Activated CD4-positive, alpha-beta memory T cell treated with anti-CD3 and anti-CD28 coated beads, Interleukin-2, amount 10 ng/mL, durations not matched to agents 7 days and 5 days (primary cell): ENCODE data around the gene NUP50. TPM values are rescaled to one million over a fixed set of nuclear protein-coding genes. Genes with fewer than 3 reads are reported as not detected.

Experiments
- CTCF ChIA-PET: fragments of 350-600 bp; sonication (Branson Sonifier 250); formaldehyde crosslinking; loops from one replicate; lab custom pipeline; 2021; ENCODE audit warnings: antibody characterized with exemption, inconsistent platforms; lab: Charles Lee
- POLR2A ChIA-PET: fragments of 350-600 bp; sonication (Branson Sonifier 250); formaldehyde crosslinking; loops from one replicate; lab custom pipeline; 2021; ENCODE audit warnings: antibody characterized with exemption; lab: Charles Lee
- DNase-seq: peaks from one replicate; pipeline ENCODE4 v3.0.0-alpha.2; 2020
- H3K27ac Mint-ChIP-seq: one replicate; pipeline ENCODE4 v1.8.0; 2021; ENCODE audit warnings: mild to moderate bottlenecking, mixed read lengths
- H3K27me3 Mint-ChIP-seq: one replicate; pipeline ENCODE4 v1.8.0; 2021; ENCODE audit warnings: mixed read lengths
- H3K36me3 Mint-ChIP-seq: one replicate; pipeline ENCODE4 v1.8.0; 2021; ENCODE audit warnings: low read depth, mixed read lengths
- H3K4me1 Mint-ChIP-seq: one replicate; pipeline ENCODE4 v1.8.0; 2021; ENCODE audit warnings: mixed read lengths
- H3K4me3 Mint-ChIP-seq: one replicate; pipeline ENCODE4 v1.8.0; 2021; ENCODE audit warnings: mild to moderate bottlenecking, mixed read lengths
- H3K9me3 Mint-ChIP-seq: one replicate; pipeline ENCODE4 v1.8.0; 2021; ENCODE audit warnings: mixed read lengths
- total RNA-seq, 2 experiments: library from RNA; stranded (reverse); gene quantifications; one replicate each; pipeline ENCODE4 v1.2.3, GENCODE V29; 2021

NUP50 gene
- total RNA-seq, 2 experiments from 2014 or later, result 160 to 167 TPM

DNA sequence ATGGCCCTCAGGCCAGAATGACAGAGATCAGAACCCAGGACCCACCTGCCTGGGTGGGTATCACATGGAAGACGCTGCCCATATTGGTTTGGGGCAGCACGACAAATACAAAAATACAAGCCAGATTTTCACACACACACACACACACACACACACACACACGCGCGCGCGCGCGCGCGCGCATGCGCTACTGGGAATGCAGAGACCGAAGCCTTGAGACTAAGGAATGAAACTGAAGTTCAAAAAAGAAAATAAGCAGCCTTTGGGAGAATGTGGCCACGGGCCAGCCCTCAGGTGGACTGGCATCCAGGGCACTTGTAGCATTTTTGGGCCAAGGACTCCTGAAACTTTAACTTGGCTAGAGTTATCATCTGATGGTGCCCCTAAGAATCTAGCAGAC is 21.3 kb upstream of the NUP50 start:
- no peaks in the 10 kb centered on the region for H3K9me3 Mint-ChIP-seq
- H3K4me3 Mint-ChIP-seq, result no peak overlapping the region
- ChIA-PET POLR2A (no interaction called here), CTCF (no interaction called here)
- DNase-seq, result no peak
- peaks cover 17% of the 10 kb centered on the region for H3K36me3 Mint-ChIP-seq
- no peaks in the 10 kb centered on the region for H3K27me3 Mint-ChIP-seq
- H3K4me1 Mint-ChIP-seq, result peaks cover 3% of the 10 kb centered on the region
- H3K27ac Mint-ChIP-seq, result no peak overlapping the region

DNA sequence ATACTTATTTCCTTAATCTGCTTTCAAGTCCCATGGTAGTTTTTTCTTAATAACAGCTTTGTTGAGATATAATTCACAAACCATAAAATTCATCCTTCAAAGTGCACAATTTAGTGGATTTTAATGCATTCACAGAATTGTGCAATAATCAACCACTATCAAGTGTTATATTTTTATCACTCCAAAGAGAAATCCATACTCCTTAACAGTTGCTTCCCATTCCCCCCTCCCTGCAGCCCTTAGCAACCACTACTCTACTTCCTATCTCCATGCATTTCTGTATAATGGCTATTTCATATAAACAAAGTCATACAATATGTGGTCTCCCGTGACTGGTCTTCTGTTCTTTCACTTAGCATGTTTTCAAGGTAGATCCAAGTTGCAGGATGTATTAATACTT is 18.8 kb upstream of the NUP50 start:
- DNase-seq, result no peak
- Mint-ChIP-seq H3K27me3 (no peaks in the 10 kb centered on the region), H3K27ac (no peak overlapping the region), H3K4me1 (no peaks in the 10 kb centered on the region), H3K4me3 (no peak overlapping the region), H3K9me3 (no peaks in the 10 kb centered on the region), H3K36me3 (peaks cover 15% of the 10 kb centered on the region)
- ChIA-PET POLR2A (no interaction called here), CTCF (no interaction called here)

DNA sequence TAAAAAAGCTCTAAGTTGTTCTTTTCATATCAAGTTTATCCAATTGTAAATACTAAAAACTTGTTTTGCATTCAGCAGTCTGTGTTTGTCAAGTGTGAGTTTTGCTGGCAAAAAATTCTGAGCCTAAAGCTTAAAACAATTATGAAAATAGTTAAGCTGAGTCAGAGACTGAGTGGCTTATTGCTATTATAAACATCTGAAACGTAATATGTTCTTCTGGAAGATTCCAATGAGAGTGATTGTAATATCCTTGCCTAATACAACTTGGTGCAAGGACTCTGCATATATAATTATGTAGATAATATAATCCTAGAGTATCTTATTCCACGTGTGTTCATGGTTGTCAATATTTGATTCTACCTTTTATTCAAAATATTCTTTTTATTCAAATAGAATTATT is 14.1 kb upstream of the NUP50 start:
- CTCF ChIA-PET, result no interaction called here
- H3K36me3 Mint-ChIP-seq, result peaks cover 27% of the 10 kb centered on the region
- no peak for DNase-seq
- POLR2A ChIA-PET, result interaction anchor here (0.9 kb wide), 1 partner anchor 13 kb away, joined by 4 read pairs; no protein-coding TSS in a partner anchor
- peaks cover 5% of the 10 kb centered on the region for H3K4me1 Mint-ChIP-seq
- no peaks in the 10 kb centered on the region for H3K27me3 Mint-ChIP-seq
- H3K4me3 Mint-ChIP-seq, result no peak overlapping the region
- H3K9me3 Mint-ChIP-seq, result no peaks in the 10 kb centered on the region
- no peak overlapping the region for H3K27ac Mint-ChIP-seq

DNA sequence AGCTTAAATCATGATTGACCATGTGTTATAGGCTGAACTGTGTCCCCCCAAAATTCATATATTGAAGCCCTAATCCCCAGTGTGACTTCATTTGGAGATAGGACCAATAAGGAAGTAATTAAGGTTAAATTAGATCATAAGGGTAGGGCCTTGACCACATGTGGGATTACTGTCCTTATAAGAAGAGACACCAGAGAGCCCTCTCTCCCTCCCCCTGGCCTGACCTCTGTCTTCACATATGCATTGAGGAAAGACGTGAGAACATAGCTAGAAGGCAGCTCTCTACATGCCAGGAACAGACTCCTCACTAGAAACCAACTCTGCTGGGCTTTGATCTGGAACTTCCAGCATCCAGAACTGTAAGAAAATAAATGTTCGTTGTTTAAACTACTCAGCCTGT is 13.6 kb upstream of the NUP50 start:
- DNase-seq, result no peak
- CTCF ChIA-PET, result no interaction called here
- H3K9me3 Mint-ChIP-seq, result no peaks in the 10 kb centered on the region
- peaks cover 27% of the 10 kb centered on the region for H3K36me3 Mint-ChIP-seq
- peaks cover 5% of the 10 kb centered on the region for H3K4me1 Mint-ChIP-seq
- POLR2A ChIA-PET, result interaction anchor here (0.9 kb wide), 1 partner anchor 13 kb away, joined by 4 read pairs; no protein-coding TSS in a partner anchor
- no peaks in the 10 kb centered on the region for H3K27me3 Mint-ChIP-seq
- H3K27ac Mint-ChIP-seq, result peak overlapping the region; percentile 17
- no peak overlapping the region for H3K4me3 Mint-ChIP-seq

DNA sequence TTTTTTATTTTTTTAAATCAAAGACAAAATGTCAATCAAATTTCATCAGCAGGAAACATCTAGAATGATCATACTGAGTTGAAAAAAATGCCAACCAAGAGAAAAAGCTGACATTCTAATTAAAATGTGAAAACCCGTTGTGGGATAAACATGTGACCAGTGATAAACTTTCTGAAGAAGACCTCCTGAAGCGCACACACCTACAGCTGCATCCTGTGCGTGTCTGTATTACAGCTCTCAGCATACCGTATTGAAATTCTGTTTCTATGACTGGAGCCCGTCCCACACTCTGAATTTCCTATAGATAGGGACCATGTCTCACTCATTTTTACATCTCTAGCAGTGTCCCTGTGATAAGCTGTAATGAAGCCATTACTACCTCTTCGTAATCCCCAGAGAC is 12.2 kb upstream of the NUP50 start:
- no peak overlapping the region for H3K27ac Mint-ChIP-seq
- DNase-seq, result no peak
- H3K9me3 Mint-ChIP-seq, result no peaks in the 10 kb centered on the region
- peaks cover 28% of the 10 kb centered on the region for H3K36me3 Mint-ChIP-seq
- no peak overlapping the region for H3K4me3 Mint-ChIP-seq
- CTCF ChIA-PET, result no interaction called here
- POLR2A ChIA-PET, result interaction anchor here (3.3 kb wide), 1 partner anchor 12 kb away, joined by 21 read pairs; the partner anchor contains the start of gene NUP50
- no peaks in the 10 kb centered on the region for H3K27me3 Mint-ChIP-seq
- peaks cover 5% of the 10 kb centered on the region for H3K4me1 Mint-ChIP-seq

DNA sequence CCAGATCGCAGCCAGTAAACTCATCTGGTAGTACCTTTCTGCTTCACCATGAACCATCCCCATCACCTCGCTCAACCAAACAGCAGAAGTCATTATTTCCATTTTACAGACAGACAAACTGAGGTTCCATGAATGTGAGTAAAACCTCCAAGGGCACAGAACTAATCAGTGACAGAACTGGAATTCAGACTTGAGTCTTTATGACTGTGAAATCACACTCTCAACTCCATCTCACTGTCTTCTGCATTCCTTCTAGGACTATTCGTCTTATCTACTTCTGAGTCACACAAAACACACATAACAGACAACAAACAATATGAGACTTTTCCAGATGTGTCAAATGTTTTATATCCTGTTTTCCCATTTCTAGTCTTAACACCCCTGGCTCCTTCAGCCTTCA is 9.3 kb upstream of the NUP50 start:
- H3K27ac Mint-ChIP-seq, result no peak overlapping the region
- no peaks in the 10 kb centered on the region for H3K27me3 Mint-ChIP-seq
- H3K4me1 Mint-ChIP-seq, result peaks cover 11% of the 10 kb centered on the region
- ChIA-PET POLR2A (interaction anchor here (3.3 kb wide), 1 partner anchor 9 kb away, joined by 21 read pairs; the partner anchor contains the start of gene NUP50), CTCF (no interaction called here)
- peaks cover 35% of the 10 kb centered on the region for H3K36me3 Mint-ChIP-seq
- H3K4me3 Mint-ChIP-seq, result no peak overlapping the region
- no peaks in the 10 kb centered on the region for H3K9me3 Mint-ChIP-seq
- DNase-seq, result no peak

DNA sequence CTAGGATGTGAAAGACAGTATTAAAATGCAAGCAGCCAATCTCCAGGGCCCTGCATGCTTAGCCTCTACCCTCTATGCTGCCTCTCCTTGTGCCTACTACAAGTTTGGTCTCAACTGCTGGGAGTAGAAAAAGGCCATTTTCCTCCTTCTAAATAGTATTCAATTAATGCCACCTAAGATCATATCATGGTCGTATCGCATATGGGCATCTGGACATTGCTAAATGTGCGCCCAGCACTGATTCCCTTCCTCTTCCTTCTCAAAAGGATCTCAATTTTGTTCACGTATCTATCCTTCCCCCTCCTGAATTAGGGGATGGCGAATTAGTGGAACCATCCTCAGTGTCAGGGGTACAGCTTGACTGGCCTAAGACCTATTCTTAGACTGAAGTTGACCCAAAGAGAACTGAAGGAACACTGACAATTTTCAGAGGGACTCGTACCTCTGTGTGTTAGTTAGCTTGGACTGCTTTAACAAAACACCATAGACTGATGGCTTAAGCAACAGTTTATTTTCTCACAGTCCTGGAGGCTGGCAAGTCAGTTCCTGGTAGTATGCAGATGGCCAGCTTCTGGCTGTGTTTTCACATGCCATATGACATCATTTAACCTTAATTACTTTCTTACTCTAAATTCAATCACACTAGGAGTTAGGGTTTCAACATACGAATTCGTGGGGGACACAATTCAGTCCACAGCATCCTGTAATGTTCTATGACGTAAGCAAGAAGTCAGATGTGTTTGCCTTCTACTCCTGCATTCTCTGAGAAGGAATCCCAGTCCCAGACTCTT is 8.5 kb upstream of the NUP50 start:
- Mint-ChIP-seq H3K36me3 (peaks cover 40% of the 10 kb centered on the region), H3K9me3 (no peaks in the 10 kb centered on the region), H3K4me3 (no peak overlapping the region), H3K27ac (no peak overlapping the region), H3K27me3 (no peaks in the 10 kb centered on the region), H3K4me1 (peaks cover 19% of the 10 kb centered on the region)
- ChIA-PET POLR2A (interaction anchor here (1.3 kb wide), 1 partner anchor 10 kb away, joined by 3 read pairs; no protein-coding TSS in a partner anchor), CTCF (no interaction called here)
- no peak for DNase-seq

DNA sequence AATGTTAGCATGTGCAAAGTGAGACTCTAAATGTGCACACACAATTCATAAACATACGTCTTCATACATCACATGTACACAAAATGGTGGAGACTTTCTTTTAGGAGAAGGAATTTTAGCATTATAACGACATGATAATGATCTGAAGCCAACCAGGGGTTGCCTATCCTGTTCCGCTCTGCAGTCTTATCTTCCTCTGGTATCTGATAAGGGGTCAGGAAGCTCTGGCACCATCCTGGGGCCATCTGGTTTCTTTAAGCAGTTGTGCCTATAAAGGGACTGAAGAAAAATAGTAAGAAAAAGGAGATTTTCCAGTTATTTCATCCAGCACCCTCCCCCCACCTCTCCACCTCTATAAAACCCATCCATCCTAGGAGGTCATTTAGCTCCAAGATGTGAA is 5.8 kb upstream of the NUP50 start:
- Mint-ChIP-seq H3K36me3 (peaks cover 39% of the 10 kb centered on the region), H3K27ac (no peak overlapping the region), H3K9me3 (no peaks in the 10 kb centered on the region), H3K4me3 (no peak overlapping the region), H3K4me1 (peaks cover 34% of the 10 kb centered on the region), H3K27me3 (no peaks in the 10 kb centered on the region)
- ChIA-PET CTCF (no interaction called here), POLR2A (interaction anchor here (0.5 kb wide), 1 partner anchor 285 kb away, joined by 5 read pairs; no protein-coding TSS in a partner anchor)
- no peak for DNase-seq

DNA sequence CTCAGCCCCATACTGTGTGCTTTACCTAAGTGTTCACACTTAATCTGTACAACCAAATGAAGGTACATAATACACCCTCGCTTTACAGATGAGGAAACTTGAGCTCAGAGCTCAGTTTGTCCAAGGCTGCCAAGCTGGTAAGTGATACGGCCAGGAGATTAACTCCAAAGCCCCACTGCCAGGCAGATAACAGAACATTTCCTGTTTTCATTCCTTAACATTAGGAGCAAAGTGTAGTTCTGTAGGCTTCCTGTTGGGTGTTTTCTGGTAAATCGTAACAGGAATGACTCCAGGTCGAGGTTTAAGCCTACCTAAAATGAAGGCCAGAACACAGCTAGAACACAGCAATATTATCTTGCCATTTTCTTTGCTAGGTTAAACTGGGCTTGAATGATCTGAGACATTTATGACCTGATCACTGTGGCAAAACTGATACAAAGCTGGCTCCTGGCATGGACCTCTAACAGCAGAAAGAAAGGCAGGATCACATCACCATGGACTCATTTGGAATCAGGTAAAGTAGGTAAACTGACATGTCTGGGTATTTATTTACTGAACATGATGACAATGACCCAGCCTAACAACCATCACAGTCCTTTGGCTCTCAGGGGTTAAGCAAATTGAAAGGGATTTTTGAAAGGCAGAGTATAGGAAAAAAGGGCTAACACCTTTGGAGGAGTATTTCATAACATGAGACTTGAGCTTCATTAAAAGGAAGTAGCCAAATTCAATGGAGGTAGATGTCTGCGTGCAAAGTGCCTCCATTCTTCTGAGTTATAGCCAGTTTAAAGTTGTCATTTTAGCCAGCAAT is 3.9 kb upstream of the NUP50 start:
- H3K9me3 Mint-ChIP-seq, result no peaks in the 10 kb centered on the region
- ChIA-PET POLR2A (interaction anchor here (0.5 to 1.2 kb wide), 3 partner anchors 19 to 23 kb away, joined by 3 read pairs; no protein-coding TSS in a partner anchor), CTCF (no interaction called here)
- H3K36me3 Mint-ChIP-seq, result peaks cover 42% of the 10 kb centered on the region
- peaks cover 38% of the 10 kb centered on the region for H3K4me1 Mint-ChIP-seq
- H3K27me3 Mint-ChIP-seq, result no peaks in the 10 kb centered on the region
- no peak overlapping the region for H3K27ac Mint-ChIP-seq
- DNase-seq, result no peak
- no peak overlapping the region for H3K4me3 Mint-ChIP-seq

DNA sequence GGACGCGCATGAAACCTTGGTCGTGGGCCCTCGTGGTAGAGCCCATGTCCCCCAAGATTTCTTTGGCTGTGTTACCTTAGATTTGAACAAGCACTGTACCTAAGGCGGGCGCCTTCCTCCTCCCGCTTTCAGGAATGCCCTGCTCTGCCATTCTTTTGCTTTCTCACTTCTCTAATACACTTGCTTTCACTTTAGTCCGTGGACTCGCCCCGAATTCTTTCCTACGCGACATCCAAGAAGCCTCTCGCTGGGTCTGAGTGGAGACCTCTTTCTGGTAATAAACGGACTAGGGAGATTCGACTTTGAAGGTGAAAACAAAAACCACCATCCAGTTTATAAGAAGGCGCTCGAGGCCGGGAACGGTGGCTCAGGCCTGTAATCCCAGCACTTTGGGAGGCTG is 1.2 kb upstream of the NUP50 start:
- H3K27me3 Mint-ChIP-seq, result no peaks in the 10 kb centered on the region
- H3K36me3 Mint-ChIP-seq, result peaks cover 52% of the 10 kb centered on the region
- peaks cover 61% of the 10 kb centered on the region for H3K4me1 Mint-ChIP-seq
- peak overlapping the region; percentile 88 for H3K4me3 Mint-ChIP-seq
- DNase-seq, result no peak
- H3K9me3 Mint-ChIP-seq, result no peaks in the 10 kb centered on the region
- CTCF ChIA-PET, result interaction anchor here (1.6 to 3.3 kb wide), 2 partner anchors 12 to 24 kb away, joined by 6 to 29 read pairs; no protein-coding TSS in a partner anchor
- POLR2A ChIA-PET, result interaction anchor here (0.6 to 3.9 kb wide), 9 partner anchors 10 to 98 kb away, joined by 3 to 95 read pairs (median 7); no protein-coding TSS in a partner anchor
- peak overlapping the region; percentile 91 for H3K27ac Mint-ChIP-seq

DNA sequence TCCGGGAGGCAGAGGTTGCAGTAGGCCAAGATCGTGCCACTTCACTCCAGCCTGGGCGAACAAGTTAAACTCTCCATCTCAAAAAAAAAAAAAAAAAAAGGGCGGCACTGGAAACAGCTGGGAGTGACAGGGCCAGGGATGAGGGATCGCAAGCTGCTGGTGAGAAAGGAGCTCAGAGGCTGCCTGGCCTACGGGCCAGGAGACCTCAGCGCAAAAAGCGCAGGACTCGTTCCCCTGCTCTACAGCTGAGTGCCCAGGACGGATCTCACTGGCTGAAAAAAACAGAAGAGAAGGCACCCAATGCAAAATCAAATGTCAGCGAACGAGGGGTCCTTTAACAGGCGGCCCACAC is 650 bp upstream of the NUP50 start:
- H3K27ac Mint-ChIP-seq, result peak overlapping the region; percentile 91
- DNase-seq, result no peak
- H3K4me1 Mint-ChIP-seq, result peaks cover 61% of the 10 kb centered on the region
- ChIA-PET CTCF (interaction anchor here (0.7 to 3.3 kb wide), 3 partner anchors 11 to 60 kb away, joined by 5 to 29 read pairs (median 6); no protein-coding TSS in a partner anchor), POLR2A (interaction anchor here (0.6 to 3.9 kb wide), 13 partner anchors 11 to 251 kb away, joined by 3 to 95 read pairs (median 7); partner anchors contain the start of genes RIBC2 and SMC1B)
- H3K4me3 Mint-ChIP-seq, result peak overlapping the region; percentile 88
- no peaks in the 10 kb centered on the region for H3K27me3 Mint-ChIP-seq
- H3K36me3 Mint-ChIP-seq, result peaks cover 51% of the 10 kb centered on the region
- H3K9me3 Mint-ChIP-seq, result no peaks in the 10 kb centered on the region

DNA sequence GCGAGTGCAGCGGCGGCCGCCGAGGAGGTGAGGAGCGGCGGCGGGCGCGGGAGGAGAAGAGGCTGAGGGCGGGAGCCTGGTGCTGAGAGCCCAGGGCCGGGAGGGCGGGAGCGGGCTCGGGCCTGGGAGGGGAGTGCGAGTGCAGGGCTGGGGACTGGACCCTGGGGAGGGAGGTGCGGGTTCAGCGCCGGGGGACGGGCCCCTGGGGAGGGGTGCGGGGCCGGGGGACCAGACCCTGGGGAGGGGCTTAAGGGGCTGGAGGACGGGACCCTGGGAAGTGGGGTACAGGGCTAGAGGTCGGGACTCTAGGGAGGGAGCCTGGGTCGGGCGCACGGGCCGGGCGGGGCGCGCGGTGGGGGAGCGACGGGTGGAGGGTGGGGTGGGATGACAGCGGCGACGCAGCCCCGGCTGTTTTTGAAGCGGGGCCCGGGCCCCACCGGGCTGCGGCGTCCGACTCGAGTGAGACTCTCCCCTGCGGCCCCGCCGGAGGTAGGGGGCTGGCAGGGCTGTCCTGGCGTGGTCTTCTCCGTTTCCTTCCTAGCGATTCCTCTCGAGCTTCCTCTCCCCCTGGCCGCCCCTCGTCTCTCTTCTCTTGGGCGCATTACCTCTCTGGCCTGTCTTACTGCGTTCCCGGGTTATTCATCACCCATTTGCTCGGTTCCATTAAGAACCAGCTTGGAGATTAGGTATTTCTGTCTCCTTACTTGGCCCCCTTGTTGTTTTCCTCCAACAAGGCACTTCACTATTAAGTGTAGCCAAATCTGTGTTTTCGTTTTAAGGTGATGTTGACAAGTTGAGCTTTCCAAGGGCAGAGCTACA is 754 bp downstream of the NUP50 start:
- H3K4me3 Mint-ChIP-seq, result peak overlapping the region; percentile 88
- POLR2A ChIA-PET, result interaction anchor here (0.5 to 3.9 kb wide), 22 partner anchors 9 to 1979 kb away, joined by 3 to 95 read pairs (median 4); partner anchors contain the start of genes RIBC2 and SMC1B
- no peaks in the 10 kb centered on the region for H3K27me3 Mint-ChIP-seq
- peak overlapping the region; percentile 83 for H3K27ac Mint-ChIP-seq
- peak; percentile 38 for DNase-seq
- CTCF ChIA-PET, result interaction anchor here (0.6 to 3.3 kb wide), 4 partner anchors 10 to 499 kb away, joined by 3 to 29 read pairs (median 4); no protein-coding TSS in a partner anchor
- H3K4me1 Mint-ChIP-seq, result peaks cover 67% of the 10 kb centered on the region
- peaks cover 63% of the 10 kb centered on the region for H3K36me3 Mint-ChIP-seq
- no peaks in the 10 kb centered on the region for H3K9me3 Mint-ChIP-seq
